H9 (cell line): Measurements from ENCODE around the gene UPK2. TPM values are rescaled to one million over a fixed set of nuclear protein-coding genes. Genes with fewer than 3 reads are reported as not detected.
"Not testable (repeated sequence)": the region's sequence is repeated elsewhere in the genome, so short reads cannot be mapped to it uniquely, and the experiment has no call there.

Source experiments
- DNase-seq: peaks from one replicate; pipeline ENCODE4 v3.0.0-alpha.2; 2017
- H2AFZ ChIP-seq: one replicate; pipeline ENCODE4 v1.6.1; 2013; ENCODE audit warnings: mild to moderate bottlenecking, low read length, control low read depth, moderate library complexity
- H2AK5ac ChIP-seq: 2 replicates; pipeline ENCODE4 v1.6.1; 2013; ENCODE audit warnings: low read length, control low read depth, mixed read lengths; ENCODE audit not compliant: insufficient read length
- H2BK120ac ChIP-seq: one replicate; pipeline ENCODE4 v1.6.1; 2013; ENCODE audit warnings: low read depth, mild to moderate bottlenecking, low read length, control low read depth, inconsistent platforms; ENCODE audit not compliant: poor library complexity, severe bottlenecking
- H2BK12ac ChIP-seq: 2 replicates; pipeline ENCODE4 v1.6.1; 2013; ENCODE audit warnings: low read length, control low read depth, mixed read lengths, low read depth; ENCODE audit not compliant: insufficient read length
- H2BK15ac ChIP-seq: 2 replicates; pipeline ENCODE4 v1.6.1; 2013; ENCODE audit warnings: low read depth, low read length, control low read depth
- H2BK20ac ChIP-seq: one replicate; pipeline ENCODE4 v1.6.1; 2013; ENCODE audit warnings: low read depth, mild to moderate bottlenecking, low read length, control low read depth, inconsistent platforms; ENCODE audit not compliant: poor library complexity, severe bottlenecking
- H2BK5ac ChIP-seq: 2 replicates; pipeline ENCODE4 v1.6.1; 2013; ENCODE audit warnings: low read length, control low read depth, mixed read lengths; ENCODE audit not compliant: insufficient read length
- H3K14ac ChIP-seq: 2 replicates; pipeline ENCODE4 v1.6.1; 2013; ENCODE audit warnings: low read length, control low read depth; ENCODE audit not compliant: insufficient read depth
- H3K18ac ChIP-seq: 2 replicates; pipeline ENCODE4 v1.6.1; 2013; ENCODE audit warnings: low read depth, mild to moderate bottlenecking, mixed read lengths, low read length, control low read depth; ENCODE audit not compliant: insufficient read length
- H3K23ac ChIP-seq: 2 replicates; pipeline ENCODE4 v1.6.1; 2013; ENCODE audit warnings: low read length, control low read depth, mixed read lengths, low read depth; ENCODE audit not compliant: insufficient read length
- H3K23me2 ChIP-seq: 2 replicates; pipeline ENCODE4 v1.6.1; 2013; ENCODE audit warnings: low read depth, mild to moderate bottlenecking, mixed read lengths, low read length, control low read depth; ENCODE audit not compliant: insufficient read length, poor library complexity, severe bottlenecking
- H3K27ac ChIP-seq: 2 replicates; pipeline ENCODE4 v1.5.1; 2013; ENCODE audit warnings: low read length, control low read depth, mixed read lengths, low read depth; ENCODE audit not compliant: insufficient read length
- H3K27me3 ChIP-seq: 2 replicates; pipeline ENCODE4 v1.6.1; 2013; ENCODE audit warnings: low read length, control low read depth, inconsistent platforms; ENCODE audit not compliant: insufficient read depth
- H3K4ac ChIP-seq: 2 replicates; pipeline ENCODE4 v1.6.1; 2013; ENCODE audit warnings: low read depth, mild to moderate bottlenecking, control low read depth, inconsistent platforms, low read length, moderate library complexity
- H3K4me1 ChIP-seq: 2 replicates; pipeline ENCODE4 v1.6.1; 2013; ENCODE audit warnings: low read length, control low read depth, inconsistent platforms; ENCODE audit not compliant: insufficient read depth
- H3K4me2 ChIP-seq: 2 replicates; pipeline ENCODE4 v1.6.1; 2013; ENCODE audit warnings: low read length, control low read depth, mixed read lengths; ENCODE audit not compliant: insufficient read length, insufficient read depth
- H3K56ac ChIP-seq: 2 replicates; pipeline ENCODE4 v1.6.1; 2013; ENCODE audit warnings: low read depth, mild to moderate bottlenecking, mixed read lengths, low read length, control low read depth; ENCODE audit not compliant: insufficient read length
- H3K79me1 ChIP-seq: 2 replicates; pipeline ENCODE4 v1.6.1; 2013; ENCODE audit warnings: low read depth, mild to moderate bottlenecking, moderate library complexity, low read length, control low read depth, inconsistent platforms; ENCODE audit not compliant: insufficient read depth, poor library complexity, severe bottlenecking
- H3K79me2 ChIP-seq: 2 replicates; pipeline ENCODE4 v1.6.1; 2013; ENCODE audit warnings: low read length, control low read depth, inconsistent platforms; ENCODE audit not compliant: insufficient read depth
- H3K9ac ChIP-seq: 2 replicates; pipeline ENCODE4 v1.6.1; 2013; ENCODE audit warnings: low read length, control low read depth, mixed read lengths; ENCODE audit not compliant: insufficient read length; ENCODE audit errors: extremely low read depth
- H3K9me3 ChIP-seq: one replicate; pipeline ENCODE4 v1.6.1; 2013; ENCODE audit warnings: low read depth, low read length, inconsistent platforms; ENCODE audit not compliant: control insufficient read depth
- H3T11ph ChIP-seq: one replicate; pipeline ENCODE4 v1.6.1; 2013; ENCODE audit warnings: mild to moderate bottlenecking, low read length, control low read depth, inconsistent platforms
- H4K20me1 ChIP-seq: one replicate; pipeline ENCODE4 v1.6.1; 2013; ENCODE audit not compliant: control insufficient read depth, insufficient read length, insufficient read depth
- H4K5ac ChIP-seq: 2 replicates; pipeline ENCODE4 v1.6.1; 2013; ENCODE audit warnings: low read depth, mild to moderate bottlenecking, mixed read lengths, low read length, control low read depth; ENCODE audit not compliant: insufficient read length
- H4K8ac ChIP-seq: replicated peaks from 2 replicates; pipeline ENCODE4 v1.6.1; 2013; ENCODE audit warnings: low read length, control low read depth, mixed read lengths, low read depth; ENCODE audit not compliant: insufficient read length
- H4K91ac ChIP-seq: 2 replicates; pipeline ENCODE4 v1.6.1; 2013; ENCODE audit warnings: low read depth, mild to moderate bottlenecking, moderate library complexity, mixed read lengths, low read length, control low read depth; ENCODE audit not compliant: insufficient read length
- H3K27ac Mint-ChIP-seq, 3 experiments: 2 replicates in 2 of 3; 3 replicates in 1 of 3; pipeline ENCODE4 v1.8.0; 2020 to 2021; ENCODE audit warnings: mixed read lengths in 3 of 3, mild to moderate bottlenecking in 1 of 3, moderate library complexity in 1 of 3
- H3K27me3 Mint-ChIP-seq: 2 replicates; pipeline ENCODE4 v1.8.0; 2021; ENCODE audit warnings: low read depth, mild to moderate bottlenecking, moderate library complexity, mixed read lengths
- H3K36me3 Mint-ChIP-seq, 3 experiments: 2 replicates in 2 of 3; 3 replicates in 1 of 3; pipeline ENCODE4 v1.8.0; 2020 to 2021; ENCODE audit warnings: low read depth in 3 of 3, mixed read lengths in 3 of 3; ENCODE audit not compliant: insufficient read depth in 1 of 3
- H3K4me1 Mint-ChIP-seq, 2 experiments: 2 replicates each; pipeline ENCODE4 v1.8.0; 2020; ENCODE audit warnings: mixed read lengths in 2 of 2
- H3K4me3 Mint-ChIP-seq, 2 experiments: 2 replicates in 1 of 2; 3 replicates in 1 of 2; pipeline ENCODE4 v1.8.0; 2020 to 2021; ENCODE audit warnings: mild to moderate bottlenecking in 2 of 2, mixed read lengths in 2 of 2, moderate library complexity in 1 of 2
- H3K9me3 Mint-ChIP-seq, 2 experiments: 2 replicates in 1 of 2; 3 replicates in 1 of 2; pipeline ENCODE4 v1.8.0; 2020; ENCODE audit warnings: mild to moderate bottlenecking in 2 of 2, mixed read lengths in 2 of 2, moderate library complexity in 1 of 2
- CTCF ChIP-seq: fragments of 200-600 bp; sonication (generic); conservative IDR thresholded peaks from 3 replicates; pipeline ENCODE4 v1.8.0; 2021; ENCODE audit warnings: antibody characterized with exemption, mild to moderate bottlenecking
- WGBS: extraction: QIAGEN DNeasy Blood & Tissue Kit; methylation state at CpG from one replicate; pipeline ENCODE4 v1.1.7; 2013; ENCODE audit warnings: missing lambda C conversion rate, low lambda C conversion rate, mixed read lengths; ENCODE audit not compliant: insufficient read length; ENCODE audit errors: extremely low coverage; 5-methylcytosine and 5-hydroxymethylcytosine counted together
- total RNA-seq: library from RNA; stranded (reverse); gene quantifications from 2 replicates; pipeline ENCODE4 v1.2.1, GENCODE V29; 2021

The UPK2 gene
- total RNA-seq, 1 experiment from 2014 or later = 0.33 TPM

- Mint-ChIP-seq H3K27ac (peak overlapping the region in 1 of 3 experiments; percentile 72; a peak in 2 of 7 replicates), H3K4me1 (peaks cover 14 to 21% of the 10 kb centered on the region in 2 experiments), H3K4me3 (peak overlapping the region in 1 of 2 experiments; percentile 15; a peak in 1 of 5 replicates), H3K36me3 (no peaks in the 10 kb centered on the region), H3K9me3 (no peaks in the 10 kb centered on the region), H3K27me3 (peaks cover 6% of the 10 kb centered on the region)
- no peaks in the 10 kb centered on the region for H3K79me1 ChIP-seq
- WGBS = no CpG with 5 or more reads among the region's 21 CpGs
- no peak overlapping the region for H3K4ac ChIP-seq
- no peak overlapping the region for H2AK5ac ChIP-seq
- peak; percentile 71 for DNase-seq
- H2BK5ac ChIP-seq = no peak overlapping the region
- TF ChIP-seq CTCF = no peak
- H3K23me2 ChIP-seq = no peaks in the 10 kb centered on the region
- no peak overlapping the region for H2BK20ac ChIP-seq
- H2BK15ac ChIP-seq = no peak overlapping the region
- no peak overlapping the region for H2BK12ac ChIP-seq
- H3T11ph ChIP-seq = no peak overlapping the region
- H4K91ac ChIP-seq = no peak overlapping the region
- no peak overlapping the region for H3K56ac ChIP-seq
- no peaks in the 10 kb centered on the region for H3K79me2 ChIP-seq
- no peak overlapping the region for H2AFZ ChIP-seq
- H4K20me1 ChIP-seq = no peaks in the 10 kb centered on the region
- H3K14ac ChIP-seq = no peak overlapping the region; the same call in 1 of the 2 replicates
- H4K5ac ChIP-seq = no peak overlapping the region
- no peak overlapping the region for H3K18ac ChIP-seq
- H3K23ac ChIP-seq = no peak overlapping the region
- H4K8ac ChIP-seq = no peak overlapping the region
- no peaks in the 10 kb centered on the region; the same call in 1 of the 2 replicates for H3K27me3 ChIP-seq
- no peaks in the 10 kb centered on the region for H3K4me1 ChIP-seq
- peak overlapping the region; percentile 11 for H3K4me2 ChIP-seq
- no peak overlapping the region for H3K9ac ChIP-seq
- H3K9me3 ChIP-seq = no peaks in the 10 kb centered on the region
- no peak overlapping the region for H3K27ac ChIP-seq
- H2BK120ac ChIP-seq = no peak overlapping the region
Observed at GRCh38 chr11:118980191-118980881, 24.2 kb downstream of the UPK2 start.

- H3K4me1 Mint-ChIP-seq = peaks cover 13 to 15% of the 10 kb centered on the region in 2 experiments
- not testable (repeated sequence) for DNase-seq, H3K4ac ChIP-seq, H3K14ac ChIP-seq, H3K18ac ChIP-seq, H2AK5ac ChIP-seq, H2BK12ac ChIP-seq, H3K27me3 Mint-ChIP-seq, H3K79me2 ChIP-seq, H3K9me3 Mint-ChIP-seq, H3K9ac ChIP-seq, H4K91ac ChIP-seq, H4K8ac ChIP-seq, H4K20me1 ChIP-seq, H2BK15ac ChIP-seq, H3K4me3 Mint-ChIP-seq, H2AFZ ChIP-seq, H3K27ac ChIP-seq, H2BK5ac ChIP-seq, H2BK20ac ChIP-seq, H3K23ac ChIP-seq, H3K36me3 Mint-ChIP-seq, H3K4me1 ChIP-seq, H3K56ac ChIP-seq, H4K5ac ChIP-seq, H3K23me2 ChIP-seq, H3T11ph ChIP-seq, H3K9me3 ChIP-seq, H3K27me3 ChIP-seq, H3K79me1 ChIP-seq, H2BK120ac ChIP-seq, H3K4me2 ChIP-seq
- WGBS = no CpG with 5 or more reads among the region's 8 CpGs
- peak overlapping the region in 1 of 3 experiments; percentile 50; a peak in 1 of 7 replicates for H3K27ac Mint-ChIP-seq
Observed at GRCh38 chr11:118984337-118984736, 28.2 kb downstream of the UPK2 start.
